HG02973 (cell line): Measurements from ENCODE around the gene AHDC1.

Experiments used
- ATAC-seq: cut with Tn5 transposase; IDR thresholded peaks from one replicate; pipeline ENCODE4 v1.9.1; 2021; ENCODE audit warnings: moderate library complexity; ENCODE audit not compliant: unreplicated experiment

AHDC1 gene

DNA sequence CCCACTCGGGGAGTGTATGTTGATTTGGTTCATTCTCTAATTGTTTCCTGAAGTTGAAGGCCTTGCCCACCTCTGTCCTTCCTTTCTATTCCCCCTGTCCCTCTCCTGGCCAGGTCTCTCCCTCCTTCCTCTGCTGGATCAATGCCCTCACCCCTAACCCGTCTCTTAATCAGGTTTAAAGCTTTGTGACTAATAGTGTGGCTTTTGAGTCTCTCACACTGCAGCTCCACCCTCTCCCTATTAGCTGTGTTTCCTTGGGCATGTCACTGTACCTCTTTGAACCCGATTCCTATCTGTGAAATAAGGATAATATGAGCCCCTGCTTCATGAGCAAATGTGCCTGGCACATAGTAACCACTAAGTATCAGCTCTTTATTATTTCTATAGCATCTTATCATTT, 20.5 kb downstream of the AHDC1 start:
- no peak for ATAC-seq

DNA sequence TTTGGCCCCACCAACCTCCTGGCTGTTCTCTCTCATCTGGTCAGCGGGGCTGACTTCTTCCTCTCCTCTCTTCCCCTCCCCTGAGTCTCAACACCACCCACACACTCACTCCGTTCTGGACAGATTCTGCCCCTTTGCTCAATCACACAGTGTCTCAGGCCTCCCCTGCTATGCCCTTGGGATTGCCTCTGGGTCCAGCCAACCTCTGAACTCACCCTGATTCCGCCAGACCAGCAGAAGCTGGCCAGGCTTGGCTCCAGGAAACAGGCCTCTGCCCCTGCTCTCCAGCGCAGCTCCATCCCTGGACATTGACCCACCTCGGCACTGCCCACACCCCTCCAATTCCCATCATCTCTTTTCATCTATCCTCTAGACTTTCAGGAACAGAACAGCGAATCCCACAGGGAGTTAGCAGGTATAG, 22.1 kb downstream of the AHDC1 start:
- ATAC-seq, result no peak

DNA sequence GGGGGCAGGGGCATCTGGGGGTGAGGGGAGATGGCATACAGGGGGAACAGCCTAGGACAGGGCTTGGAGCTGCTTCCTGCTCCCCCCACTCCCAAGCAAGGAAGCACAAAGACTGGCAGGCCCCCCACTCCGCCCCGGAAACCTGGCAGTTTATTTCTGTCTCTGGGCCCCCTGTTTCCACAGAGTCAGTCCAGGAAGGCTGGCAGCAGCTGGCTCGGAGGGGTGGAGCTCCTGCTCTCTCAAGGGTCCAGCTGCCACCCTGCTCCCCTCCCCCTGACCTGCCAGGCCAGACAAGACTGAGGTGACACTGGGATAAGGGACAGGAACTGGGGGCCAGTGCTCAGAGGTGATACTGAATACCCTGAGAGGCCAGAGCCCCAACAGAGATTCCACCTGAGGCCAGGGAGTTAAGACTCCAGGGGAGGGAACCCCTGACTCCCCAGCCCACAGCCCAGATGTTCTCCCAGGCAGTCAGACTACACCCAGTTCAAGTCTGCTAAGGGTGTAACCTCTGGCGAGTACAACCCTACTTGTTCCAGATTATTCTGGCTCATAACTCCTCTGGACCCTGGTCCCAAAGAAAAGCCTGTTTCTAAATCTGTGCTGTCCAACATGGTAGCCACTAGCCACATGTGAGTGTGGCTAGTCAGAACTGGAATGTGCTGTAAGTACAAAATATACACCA, 26.3 kb downstream of the AHDC1 start:
- no peak for ATAC-seq

DNA sequence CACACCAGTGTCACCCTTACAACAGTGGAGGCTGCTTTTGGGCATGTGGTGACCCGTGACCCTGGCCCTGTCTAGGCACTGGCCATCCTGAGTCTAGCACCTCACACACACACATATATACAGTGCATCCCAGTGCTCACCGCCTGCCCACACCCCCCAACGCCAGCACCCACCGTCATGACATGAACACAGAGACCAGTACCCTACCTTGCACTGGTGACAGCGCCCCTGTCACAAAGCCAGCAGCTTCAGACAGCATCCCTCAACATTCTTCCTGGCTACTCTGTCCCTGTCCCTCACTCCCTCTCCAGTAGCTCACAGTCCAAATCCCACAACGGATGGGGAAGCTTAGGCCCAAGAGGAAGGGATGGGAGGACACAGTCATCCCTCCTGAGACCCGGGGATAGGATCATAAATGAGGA, 27.1 kb downstream of the AHDC1 start:
- no peak for ATAC-seq

DNA sequence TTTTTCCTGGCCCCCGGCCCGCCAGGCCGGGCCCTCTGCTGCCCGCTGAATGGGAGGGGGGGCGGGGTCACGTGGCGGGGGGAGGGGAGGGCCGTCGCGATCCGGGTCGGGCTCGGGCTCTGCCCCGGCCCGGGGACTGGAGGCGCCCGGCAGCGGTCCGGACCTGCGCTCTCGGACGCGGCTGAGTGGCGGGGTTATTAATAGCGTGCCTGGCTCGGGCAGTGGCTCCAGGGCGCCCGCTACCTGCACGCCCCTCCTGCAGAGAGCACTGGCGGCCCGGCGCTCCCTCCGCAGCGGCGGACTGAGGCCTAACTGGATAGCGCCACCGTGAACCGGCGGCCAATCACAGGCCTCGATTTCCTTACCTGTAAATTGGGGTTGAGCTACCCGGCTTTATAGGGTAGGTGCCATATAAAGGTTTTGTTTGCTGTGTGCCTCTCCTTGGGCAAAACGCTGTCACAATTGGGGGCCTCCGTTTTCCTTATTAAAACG, 28.1 kb downstream of the AHDC1 start:
- ATAC-seq, result no peak

DNA sequence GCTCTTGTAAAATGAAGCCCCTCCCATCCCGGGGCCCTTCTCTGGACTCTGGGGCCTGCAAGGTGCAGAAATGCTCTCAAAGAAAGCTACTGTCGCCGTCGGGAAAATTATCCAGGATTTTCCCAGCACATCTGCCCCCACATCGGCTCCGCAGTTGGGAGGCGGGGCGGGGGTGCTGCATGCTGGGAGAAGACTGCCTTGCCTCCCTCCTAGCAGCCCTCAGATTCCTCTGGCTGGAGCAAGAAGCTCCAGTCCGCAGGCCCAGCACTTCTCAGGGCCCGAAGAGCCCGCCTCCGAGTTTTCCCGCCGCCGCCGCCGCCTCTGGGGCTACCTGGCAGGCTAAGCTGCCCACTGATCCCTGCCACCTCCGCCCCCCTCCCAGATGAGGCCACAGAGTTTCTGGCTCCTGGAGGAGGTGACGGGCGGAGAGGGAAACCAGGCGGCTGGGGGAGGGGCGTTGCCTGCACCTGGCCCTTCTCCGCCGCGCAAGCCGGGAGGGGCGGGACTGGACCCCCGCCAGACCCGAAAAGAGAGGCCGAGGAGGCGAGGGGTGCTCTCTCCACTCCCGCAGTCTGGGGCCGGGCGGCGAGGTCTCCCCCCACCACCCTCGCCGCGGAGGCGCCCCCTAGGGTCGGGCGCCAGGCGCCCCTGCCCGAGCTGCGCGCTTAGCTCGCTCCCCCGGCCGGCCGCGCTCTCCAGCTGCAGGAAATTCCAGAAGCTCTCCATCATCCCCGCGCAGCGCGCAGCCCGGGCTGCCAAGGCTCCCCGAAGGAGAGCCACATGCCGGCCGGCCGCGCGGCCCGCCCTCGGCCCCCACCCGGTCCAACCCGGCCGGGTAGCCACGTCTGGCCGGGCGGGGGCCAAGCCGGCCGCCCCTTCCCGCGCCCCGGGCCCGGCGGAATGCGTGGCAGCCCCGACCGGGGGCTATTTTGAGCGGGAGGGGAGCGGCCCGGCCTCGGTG, 28.8 kb downstream of the AHDC1 start:
- no peak for ATAC-seq

DNA sequence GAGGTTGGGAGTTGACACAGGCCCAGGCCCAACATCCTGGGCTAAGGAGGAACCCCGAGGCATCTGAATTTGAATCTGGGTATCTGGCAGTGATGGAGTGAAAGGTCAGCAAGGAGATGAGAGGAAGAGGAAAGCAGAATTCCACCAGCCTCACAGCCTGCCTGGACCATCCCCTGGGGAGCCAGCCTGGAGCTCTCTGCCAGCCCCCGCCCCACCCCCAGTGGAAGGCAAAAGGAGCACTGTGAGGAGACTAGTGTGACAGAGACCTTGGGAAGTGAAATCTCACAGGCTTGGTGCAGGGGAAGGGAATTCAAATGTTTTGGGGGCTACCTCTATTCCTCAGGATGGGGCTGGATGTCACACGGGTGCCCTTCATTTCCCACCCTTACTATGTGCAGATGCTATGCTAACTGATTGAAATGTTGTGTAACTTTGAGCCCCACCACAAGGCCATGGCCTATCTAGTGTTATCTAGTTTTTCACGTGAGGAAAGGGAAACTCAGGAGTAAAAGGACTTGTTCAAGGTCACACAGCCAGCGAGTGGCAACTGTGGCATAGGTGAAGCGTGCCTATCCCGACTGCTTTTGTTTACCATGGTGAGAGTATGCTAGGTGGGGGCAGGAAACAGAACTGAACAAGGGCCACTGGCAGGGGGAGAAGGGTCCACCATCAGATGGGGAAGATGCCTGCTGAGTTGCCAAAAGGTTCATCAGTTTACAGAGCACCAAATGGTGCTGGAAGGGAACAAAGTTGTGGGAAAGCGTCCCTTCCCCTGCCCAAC, 29.8 kb downstream of the AHDC1 start:
- ATAC-seq, result no peak

DNA sequence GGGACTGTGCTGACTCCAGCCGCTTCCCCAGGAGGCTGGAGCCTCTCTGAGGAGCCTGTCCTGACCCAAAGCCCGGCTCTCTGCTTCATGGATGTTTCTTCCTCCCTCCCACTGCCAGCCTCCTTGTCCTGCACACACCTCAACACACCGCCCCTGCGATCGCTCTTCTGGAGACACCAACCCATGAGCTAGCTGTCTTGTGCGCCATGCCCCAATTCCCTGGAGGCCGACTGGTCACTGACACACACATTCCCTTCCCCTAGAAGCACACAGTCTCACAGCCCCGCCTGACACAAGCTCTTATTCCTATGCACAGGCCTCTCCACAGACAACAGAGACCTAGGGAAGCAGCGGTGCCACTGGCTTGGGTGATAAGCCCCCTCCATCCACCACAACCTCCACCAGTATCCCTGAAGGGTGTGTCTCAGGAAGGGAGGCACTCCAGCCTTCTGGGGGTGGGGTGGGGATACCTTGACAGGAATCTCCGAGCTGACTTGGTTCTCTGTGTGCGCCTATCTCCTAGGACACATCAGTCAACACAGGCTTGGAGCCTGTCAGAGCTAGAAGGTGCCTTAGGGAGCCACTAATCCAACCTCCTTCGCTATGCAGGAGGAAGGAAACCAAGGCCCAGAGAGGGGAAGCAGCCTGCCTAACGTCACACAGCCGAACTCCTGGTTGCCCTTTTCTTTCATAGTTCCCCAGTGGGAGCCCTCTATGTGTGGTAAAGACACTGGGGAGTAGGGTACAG, 31.1 kb downstream of the AHDC1 start:
- ATAC-seq, result no peak

DNA sequence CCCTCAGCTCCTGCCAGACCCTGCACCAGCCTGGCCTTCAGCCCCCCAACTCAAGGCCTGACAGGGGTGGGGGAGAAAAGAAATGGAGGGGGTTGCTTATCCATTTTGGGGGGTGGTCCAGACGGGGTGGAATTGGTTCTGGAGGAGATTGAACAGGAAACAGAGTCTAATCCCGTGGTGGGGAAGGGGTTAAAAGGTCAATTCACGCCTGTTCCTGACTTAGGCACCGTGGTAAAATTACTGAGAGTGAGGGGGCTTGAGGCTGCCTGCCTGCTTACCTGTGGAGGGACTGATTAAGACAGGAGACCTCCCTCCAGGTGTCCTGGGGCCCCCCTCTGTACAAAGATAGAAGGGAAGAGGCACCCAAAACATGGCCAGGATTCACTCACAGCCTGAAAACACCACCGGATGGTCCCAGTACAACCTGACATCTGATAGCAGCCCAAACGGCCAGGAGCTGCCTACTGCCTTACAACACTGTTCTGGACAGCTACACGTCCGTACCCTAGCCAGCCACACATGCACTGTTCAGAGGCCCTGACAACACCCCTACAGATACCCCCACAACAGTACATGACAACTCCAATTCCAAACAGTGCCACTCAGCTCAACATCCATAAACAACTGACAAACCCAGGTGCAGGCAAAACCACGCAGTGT, 31.8 kb downstream of the AHDC1 start:
- no peak for ATAC-seq

DNA sequence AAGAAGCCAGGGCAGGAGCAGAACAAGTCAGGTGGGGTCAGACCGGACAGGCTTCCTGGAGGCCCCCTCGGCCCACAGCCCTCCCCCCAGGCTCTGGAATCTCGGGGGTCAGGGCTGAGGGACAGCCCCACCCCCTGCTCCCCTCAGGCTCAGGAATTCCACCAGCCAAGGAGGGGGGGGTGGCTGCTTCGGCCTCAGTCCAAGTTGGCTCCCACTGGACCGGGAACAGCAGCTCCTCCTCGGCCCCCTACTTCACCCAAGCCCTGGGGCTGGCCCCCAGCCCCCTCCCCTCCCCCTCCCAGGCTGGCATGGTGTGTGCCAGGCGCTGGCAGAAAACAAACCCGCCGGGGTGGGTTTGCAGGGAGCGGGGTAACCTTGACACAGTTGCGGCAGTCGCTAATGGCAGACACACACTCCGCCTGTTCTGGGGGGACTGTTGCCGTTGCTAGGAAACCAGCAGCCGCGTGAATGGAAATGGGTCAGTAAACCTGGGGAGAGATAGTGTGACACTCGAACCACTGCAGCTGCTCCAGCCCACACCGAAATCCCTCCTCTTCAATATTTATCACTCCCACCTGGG, 32.4 kb downstream of the AHDC1 start:
- ATAC-seq, result no peak

DNA sequence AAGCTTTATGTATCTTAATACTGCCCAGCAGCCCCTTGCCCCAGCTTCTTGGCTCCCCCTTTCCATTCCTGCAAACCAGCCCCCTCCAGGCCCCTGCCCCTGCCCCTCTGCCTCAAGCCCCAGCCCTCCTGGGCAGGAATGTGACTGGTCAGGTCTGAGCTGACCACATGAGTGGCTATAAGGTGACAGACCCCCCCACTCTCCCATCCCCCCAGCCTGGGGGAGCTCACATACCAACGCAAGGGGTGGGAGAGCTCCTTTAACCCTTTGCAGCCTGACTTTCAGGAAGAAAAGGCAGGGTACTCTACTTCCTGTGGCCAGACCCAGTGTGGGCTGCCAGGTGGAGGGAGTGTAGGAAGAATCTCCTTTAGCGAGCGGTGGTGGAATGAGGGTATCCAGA, 33.2 kb downstream of the AHDC1 start:
- no peak for ATAC-seq

DNA sequence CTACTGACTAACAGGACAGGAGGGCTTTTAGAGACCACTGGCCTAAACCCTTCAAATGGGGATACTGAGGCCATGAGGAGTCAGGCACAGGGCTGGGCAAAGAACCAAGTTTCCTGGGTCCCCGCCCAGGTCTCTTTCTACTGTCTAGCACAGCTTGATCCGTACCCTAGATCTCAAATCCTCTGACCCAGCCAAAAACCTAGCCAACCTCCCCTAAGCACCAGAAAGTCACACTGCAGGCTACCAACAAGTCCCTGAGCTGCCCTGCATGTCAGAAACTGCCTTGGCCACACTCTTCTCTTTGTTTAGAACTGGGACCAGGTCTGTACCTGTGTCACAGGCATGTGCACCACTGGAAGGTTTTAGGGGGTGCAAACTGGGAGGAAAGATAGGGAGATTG, 33.6 kb downstream of the AHDC1 start:
- no peak for ATAC-seq

DNA sequence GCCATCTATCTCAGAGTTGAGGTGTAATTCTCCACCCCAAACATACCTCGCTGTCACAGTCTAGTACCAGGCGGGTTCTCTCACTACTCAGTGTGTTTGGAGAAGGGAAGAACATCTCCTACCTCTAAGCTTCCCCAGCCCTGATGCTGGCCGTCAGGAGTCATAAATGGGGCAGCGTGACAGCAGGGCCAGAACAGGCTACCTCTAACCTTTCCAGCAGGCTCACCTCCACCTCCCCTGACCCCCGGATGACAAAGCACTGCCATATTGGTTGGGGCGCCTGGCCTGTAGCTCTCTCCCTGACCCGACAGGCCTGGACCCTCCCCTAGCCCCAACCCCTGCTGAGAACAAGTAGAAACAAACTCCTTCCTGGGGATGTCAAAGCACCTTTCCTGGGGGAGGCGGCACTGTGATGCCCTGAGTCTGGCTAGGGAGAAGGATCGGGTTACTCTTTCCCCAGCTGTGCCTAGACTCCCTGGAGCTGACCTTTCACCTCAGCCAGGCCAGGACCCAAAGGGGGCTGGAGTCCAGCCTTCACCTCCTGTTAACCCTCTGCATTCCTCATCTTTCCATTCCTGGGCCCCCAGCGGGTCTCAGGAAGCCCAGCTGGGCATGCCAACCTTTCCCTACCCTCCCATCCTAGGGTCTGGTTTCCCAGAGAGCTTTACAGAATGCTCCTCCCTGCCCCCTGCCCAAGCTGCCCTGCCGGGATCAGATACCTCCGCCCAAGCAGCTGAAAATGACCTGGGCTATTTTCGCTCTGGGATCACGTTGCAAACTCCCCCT, 34.2 kb downstream of the AHDC1 start:
- ATAC-seq, result no peak

DNA sequence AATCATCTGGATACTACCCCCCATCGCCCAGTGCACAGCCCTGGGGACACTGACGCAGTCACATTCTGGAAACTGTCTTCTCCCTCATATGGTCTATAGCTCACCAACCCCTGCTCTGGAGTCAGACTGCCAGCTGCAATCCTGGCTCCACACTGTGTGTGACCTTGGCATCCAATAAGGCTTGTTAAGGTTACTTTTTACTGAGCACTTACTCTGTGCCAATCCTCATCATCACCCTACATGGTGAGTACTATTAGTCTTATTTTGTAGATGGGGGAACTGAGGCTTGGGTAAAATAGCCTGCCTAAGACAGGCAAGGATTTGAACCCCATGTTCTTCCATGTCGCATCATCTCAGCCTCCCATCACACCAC, 34.9 kb downstream of the AHDC1 start:
- no peak for ATAC-seq

DNA sequence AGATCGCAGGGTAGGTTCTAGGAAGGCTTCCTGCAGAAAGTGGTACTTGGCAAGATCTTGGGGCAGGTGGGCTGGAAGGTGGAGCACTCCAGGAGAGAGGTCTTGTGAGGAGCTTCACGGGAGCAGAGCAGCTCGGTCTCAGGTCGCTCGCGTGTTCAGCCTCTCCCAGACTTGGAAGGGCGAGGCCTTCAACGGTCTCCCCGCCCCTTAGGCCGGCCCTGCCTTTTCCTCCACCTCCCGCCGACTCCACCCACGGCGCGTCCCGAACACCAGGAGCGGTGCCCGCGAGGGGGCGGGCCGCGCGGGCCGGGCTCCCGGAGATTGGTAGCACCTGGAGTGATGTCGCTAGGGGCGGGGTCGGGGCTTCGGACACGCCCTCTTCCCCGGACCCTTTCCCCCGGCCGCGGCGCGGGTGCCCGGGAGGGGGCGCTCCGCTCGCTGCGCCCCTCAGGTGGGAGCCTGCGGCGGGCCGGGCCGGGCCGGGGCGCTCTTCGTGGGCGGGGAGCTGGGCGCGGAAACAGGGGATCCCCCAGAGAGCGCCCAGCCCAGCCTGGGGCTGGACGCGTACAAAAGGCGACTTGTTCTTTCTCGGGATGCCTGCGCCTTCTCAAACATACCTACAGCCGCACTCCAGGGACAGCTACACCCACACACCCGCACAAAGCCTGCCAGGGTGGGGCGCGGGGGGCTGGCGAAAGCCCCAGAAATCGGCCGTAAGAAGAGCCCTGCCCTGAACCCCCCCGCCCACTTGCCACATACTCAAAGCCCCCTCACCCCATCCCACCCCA, 35.5 kb downstream of the AHDC1 start:
- ATAC-seq, result peak; percentile 85

DNA sequence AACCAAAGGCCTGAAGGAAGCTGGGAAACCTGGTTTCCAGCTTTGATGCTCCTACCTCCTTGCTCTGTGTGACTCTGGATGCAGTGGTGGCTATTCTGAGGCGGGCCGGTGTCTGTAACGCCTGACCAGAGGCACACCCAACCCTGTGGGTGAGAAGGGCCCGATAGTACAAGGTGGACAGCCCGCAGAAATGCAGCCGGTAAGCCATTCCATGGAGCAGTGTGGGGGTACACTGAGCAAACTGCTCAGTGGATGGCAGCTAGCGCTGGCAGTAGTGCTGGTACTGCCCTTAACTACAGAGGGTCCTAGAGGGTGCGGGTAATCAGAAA, 36.0 kb downstream of the AHDC1 start:
- no peak for ATAC-seq

DNA sequence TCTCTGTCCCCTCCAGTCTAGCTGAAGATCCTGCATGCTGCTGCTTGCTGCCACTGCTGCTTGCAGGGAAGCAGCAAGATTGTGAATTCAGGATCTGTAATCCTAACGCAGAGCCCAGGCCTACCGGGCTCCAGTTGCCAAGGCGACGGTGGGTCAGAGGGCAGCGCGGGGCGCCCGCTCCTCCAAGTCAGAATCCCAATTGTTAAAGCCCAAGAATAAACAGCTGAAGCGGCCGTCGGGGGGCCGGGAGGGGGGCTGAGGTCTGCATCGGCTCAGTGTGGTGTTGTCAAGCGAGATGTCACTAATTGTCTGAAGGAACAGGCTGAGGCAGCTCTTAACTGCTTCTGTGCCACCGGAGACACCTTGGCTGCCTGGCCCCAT, 36.8 kb downstream of the AHDC1 start:
- no peak for ATAC-seq

DNA sequence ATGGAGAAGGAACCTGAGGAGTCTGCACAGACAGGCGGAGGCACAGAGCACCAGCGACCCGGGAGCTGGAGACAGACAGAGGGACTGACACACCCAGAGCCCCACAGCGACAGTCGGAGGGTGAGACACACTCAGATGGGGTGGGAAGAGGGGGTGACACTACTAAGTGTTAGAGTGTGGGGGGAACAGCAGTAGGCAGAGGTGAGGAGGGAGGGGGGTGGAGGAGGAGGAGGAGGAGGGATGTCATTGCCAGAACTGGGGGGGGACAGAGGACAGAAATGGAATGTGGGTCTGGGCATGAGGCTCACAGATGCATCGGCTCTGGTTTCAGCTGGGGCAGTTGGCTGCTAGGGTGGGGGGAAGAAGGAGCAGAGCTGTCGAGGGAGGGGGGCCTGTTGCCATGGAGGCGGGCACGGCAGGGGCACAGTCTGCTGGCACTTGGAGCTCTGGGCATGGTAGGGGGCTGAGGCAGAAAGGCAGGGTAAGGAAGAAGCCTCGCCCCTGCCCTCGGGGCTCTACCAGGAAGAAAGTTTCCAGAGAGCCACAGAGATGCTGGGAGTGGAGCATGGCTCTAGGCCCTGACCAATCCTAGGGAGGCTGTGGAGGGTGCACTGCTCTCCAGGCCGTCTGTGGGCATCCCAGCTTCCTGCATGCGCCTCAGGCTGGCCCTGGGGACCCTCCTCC, 37.3 kb downstream of the AHDC1 start:
- ATAC-seq, result no peak
